Esophagus muscularis mucosa (tissue), 4 donors: Measurements from ENCODE around the gene C5AR1.

Experiments
- EP300 ChIP-seq: sonication (generic); formaldehyde crosslinking; IDR thresholded peaks from one replicate; pipeline ENCODE4 v1.6.1; 2017; ENCODE audit warnings: antibody characterized with exemption
- POLR2A ChIP-seq: fragments of 450-650 bp; IDR thresholded peaks from one replicate; pipeline ENCODE4 v1.6.1; 2017; ENCODE audit warnings: antibody characterized with exemption, moderate library complexity, mild to moderate bottlenecking, low read depth
- POLR2AphosphoS5 ChIP-seq, 2 donors: sonication (generic); formaldehyde crosslinking; IDR thresholded peaks; one replicate each; pipeline ENCODE4 v1.6.1; 2017; ENCODE audit warnings: antibody characterized with exemption in 2 of 2
- TF ChIP-seq, protein P1 (sequence below), 3 experiments: fragments of 200-600 bp in 2 of 3; fragments of 450-650 bp in 1 of 3; sonication (generic) in 2 of 3; IDR thresholded peaks; one replicate each; pipeline ENCODE4 v1.5.1; 2017 to 2019; ENCODE audit warnings: antibody characterized with exemption in 3 of 3, mild to moderate bottlenecking in 2 of 3, moderate library complexity in 1 of 3

- no peak for TF ChIP-seq POLR2AphosphoS5 (IDR thresholded peaks at IDR 0.05)
- TF ChIP-seq, protein P1, sequence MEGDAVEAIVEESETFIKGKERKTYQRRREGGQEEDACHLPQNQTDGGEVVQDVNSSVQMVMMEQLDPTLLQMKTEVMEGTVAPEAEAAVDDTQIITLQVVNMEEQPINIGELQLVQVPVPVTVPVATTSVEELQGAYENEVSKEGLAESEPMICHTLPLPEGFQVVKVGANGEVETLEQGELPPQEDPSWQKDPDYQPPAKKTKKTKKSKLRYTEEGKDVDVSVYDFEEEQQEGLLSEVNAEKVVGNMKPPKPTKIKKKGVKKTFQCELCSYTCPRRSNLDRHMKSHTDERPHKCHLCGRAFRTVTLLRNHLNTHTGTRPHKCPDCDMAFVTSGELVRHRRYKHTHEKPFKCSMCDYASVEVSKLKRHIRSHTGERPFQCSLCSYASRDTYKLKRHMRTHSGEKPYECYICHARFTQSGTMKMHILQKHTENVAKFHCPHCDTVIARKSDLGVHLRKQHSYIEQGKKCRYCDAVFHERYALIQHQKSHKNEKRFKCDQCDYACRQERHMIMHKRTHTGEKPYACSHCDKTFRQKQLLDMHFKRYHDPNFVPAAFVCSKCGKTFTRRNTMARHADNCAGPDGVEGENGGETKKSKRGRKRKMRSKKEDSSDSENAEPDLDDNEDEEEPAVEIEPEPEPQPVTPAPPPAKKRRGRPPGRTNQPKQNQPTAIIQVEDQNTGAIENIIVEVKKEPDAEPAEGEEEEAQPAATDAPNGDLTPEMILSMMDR (IDR thresholded peaks at IDR 0.05) = no peak
- no peak for TF ChIP-seq POLR2A
- TF ChIP-seq EP300 = no peak
These were observed 31.0 kb downstream of the C5AR1 start for GRCh38 chr19:47340477-47341208.
